GM04504 (cell line): ENCODE results near the gene MAB21L3.
"Not testable (repeated sequence)": the region's sequence is repeated elsewhere in the genome, so short reads cannot be mapped to it uniquely, and the experiment has no call there.

Experiments
- DNase-seq: peaks from one replicate; pipeline ENCODE4 v3.0.0-alpha.2; 2012; ENCODE audit warnings: low read depth

Gene MAB21L3

DNA sequence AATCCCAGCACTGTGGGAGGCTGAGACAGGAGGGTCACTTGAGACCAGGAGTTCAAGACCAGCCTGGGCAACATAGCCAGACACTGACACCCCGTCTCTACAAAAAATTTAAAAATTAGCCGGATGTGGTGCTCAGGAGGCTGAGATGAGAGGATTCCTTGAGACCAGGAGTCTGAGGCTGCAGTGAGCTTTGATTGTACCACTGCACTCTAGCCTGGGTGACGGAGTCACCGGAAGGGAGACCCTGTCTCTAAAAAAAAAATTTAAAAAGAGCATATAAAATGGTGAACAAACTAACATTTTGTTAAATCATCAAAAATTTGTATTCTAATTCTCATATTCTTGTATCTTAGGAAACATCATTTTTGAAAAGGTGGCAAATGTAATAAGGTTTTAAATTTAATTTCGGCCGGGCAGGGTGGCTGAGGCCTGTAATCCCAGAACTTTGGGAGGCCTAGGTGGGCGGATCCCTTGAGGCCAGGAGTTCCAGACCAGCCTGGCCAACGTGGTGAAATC lies 27.1 kb downstream of the MAB21L3 start:
- DNase-seq, result no peak

DNA sequence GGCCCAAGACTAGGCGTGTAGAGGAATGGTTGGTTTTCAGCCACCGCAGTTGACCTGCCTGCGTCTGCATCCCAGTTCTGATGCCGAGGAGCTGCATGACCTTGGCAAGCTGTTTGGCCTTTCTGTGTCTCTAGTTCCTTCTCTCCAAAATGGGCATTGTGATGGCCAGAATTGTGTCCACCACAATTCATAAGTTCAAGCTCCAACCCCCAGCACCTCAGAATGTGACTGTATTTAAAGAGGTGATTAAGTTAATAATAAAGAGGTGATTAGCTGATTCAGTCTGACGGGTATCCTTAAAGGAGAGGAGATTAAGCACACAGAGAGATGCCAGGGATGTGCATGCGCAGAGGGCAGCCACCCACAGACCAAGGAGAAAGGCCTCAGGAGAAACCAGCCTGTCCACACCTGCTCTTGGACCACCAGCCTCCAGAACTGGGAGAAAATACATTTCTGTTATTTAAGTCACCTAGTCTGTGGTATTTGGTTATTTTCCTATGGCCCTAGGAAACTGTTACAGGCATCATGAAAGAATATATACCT lies 28.5 kb downstream of the MAB21L3 start:
- no peak for DNase-seq

DNA sequence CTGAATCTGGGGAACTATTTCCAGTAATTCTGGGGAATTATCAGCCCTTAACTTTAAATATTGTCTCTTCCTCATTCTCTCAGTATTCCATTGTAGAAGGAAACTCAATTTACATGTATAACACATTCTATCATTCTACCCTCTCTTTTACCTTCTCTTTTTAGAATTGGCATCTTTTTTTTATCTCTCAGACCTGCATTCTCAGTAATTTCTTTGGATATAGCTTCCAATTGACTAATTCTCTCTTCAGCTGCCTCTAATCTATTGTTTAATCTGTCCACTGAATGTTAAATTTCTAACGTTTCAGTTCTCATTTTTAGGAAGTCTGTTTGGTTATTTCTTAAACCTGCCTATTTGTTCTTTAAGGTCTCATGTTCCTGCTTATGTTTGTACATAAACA lies 33.0 kb downstream of the MAB21L3 start:
- DNase-seq, result no peak

DNA sequence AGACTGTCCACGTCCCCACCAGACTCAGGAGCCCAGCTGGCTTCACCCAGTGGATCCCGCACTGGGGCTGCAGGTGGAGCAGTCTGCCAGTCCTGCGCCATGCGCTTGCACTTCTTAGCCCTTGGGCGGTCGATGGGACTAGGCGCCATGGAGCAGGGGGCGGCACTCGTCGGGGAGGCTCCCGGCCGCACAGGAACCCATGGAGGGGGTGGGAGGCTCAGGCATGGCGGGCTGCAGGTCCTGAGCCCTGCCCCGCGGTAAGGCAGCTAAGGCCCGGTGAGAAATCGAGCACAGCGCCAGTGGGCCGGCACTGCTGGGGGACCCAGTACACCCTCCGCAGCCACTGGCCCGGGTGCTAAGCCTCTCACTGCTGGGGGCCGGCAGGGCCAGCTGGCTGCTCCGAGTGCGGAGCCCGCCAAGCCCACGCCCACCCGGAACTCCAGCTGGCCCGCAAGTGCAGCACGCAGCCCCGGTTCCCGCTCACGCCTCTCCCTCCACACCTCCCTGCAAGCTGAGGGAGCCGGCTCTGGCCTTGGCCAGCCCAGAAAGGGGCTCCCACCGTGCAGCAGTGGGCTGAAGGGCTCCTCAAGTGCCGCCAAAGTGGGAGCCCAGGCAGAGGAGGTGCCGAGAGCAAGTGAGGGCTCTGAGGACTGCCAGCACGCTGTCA lies 35.4 kb downstream of the MAB21L3 start:
- DNase-seq, result not testable (repeated sequence)

DNA sequence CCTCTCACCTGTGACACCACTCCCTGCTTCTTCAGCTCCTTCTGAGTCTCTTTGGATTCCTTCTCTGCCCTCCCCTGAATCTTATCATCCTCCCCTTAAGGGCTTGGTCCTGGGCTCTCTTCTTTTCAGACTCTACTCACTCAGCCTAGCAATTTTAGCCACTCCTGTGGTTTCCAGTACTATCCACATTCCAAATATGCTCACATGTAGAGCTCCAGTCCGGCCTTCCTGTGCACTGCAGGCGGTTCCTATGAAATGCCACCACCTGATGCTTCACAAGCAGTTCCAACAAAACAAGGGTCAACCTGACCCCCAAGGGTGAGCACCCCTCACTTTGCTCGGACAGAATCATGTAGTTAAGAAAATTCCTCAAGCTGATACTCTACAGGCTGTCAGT lies 35.9 kb downstream of the MAB21L3 start:
- DNase-seq, result no peak

DNA sequence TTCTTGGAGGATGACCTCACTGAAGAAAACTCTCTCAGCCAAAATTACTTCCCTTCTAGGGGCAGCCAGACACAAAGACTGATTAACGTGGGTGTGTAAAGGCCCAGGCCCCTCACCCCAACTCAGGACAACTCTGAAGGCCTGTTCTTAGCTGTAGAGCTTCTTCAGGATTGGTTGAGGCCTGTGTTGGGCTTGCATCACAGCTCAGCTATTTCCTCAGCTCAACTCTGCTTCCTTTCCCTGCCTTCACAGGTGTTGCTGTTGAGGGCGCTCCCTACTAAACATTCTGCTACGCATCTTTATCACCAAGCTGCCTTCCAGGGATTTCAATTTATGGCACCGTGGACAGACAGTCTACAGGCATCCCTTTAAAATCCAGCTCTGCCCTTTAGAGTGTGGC lies 36.8 kb downstream of the MAB21L3 start:
- DNase-seq, result no peak

DNA sequence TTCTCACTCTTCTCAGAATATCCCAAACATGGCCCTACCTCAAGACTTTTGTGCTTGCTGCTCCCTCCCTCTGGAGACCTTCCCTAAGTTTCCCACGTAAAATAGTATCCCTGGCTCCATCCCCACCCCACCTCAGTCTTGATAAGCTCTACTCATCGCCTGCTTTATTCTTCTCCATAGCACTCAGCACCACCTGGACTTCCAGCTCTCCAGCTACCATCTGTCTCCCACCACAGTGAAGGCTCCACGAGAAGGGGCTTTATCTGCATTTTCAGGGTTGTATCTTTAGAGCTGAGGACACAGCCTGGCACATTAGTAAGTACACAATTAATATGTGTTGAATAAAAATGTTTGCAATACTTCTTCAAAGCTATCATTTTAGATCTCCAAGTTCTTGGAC lies 37.8 kb downstream of the MAB21L3 start:
- no peak for DNase-seq

DNA sequence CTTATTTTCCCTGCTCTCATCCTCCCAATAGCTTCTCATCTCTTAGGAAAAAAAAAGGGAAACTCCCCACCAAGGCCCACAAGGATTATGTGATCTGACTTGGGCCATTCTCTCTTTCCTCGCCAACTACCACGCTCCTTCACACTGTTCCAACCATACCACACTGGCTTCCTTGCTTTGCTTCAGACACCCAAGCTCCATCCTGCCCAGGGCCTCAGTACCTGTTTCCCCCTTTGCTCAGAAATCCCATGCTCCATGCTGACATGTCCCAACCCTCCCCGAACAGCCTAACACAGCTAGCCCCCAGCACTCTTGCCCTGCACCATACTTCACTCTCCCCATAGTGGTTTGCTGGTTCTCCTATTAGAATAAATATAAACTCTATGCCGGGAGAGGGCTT lies 39.2 kb downstream of the MAB21L3 start:
- no peak for DNase-seq

DNA sequence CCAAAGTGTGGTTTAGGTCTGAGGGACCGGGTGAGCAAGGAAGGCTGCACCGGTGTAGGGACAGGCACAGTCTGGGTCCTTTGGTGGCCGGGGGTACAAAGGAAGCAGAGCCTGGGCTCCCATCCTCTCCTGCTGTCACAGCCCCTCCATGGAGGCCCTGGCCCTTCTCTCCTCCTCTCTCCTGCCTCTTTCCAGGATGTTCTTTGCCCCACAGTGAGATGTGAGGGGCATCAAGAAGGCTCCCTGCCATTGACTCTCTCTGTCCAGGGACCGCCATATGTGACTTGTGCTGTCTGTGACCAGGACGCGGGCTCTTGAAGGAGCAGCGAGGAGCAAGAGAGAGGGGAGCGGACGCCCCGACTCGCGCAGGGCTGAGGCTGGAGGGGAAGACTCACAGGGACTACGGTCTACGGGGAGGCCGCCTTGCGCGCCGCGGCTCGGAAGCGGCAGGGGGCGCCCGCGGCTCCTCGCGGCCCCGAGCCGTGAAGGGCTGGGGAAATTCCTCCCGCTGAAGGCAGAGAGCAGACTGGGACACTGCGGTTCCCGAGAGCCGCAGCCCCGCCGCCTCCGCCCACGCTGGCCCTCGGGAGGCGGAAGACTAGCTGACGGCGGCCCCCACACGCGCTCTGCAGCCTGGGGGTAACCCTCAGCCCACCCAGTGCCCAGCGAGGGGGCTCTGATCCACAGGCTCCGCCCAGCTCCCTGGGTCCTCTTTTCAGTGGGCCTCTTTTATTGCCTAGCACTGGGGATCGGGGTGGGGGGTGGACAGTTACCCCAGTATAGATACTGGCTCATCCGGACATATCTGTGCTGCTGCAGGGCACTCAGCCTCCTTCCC lies 40.8 kb downstream of the MAB21L3 start:
- DNase-seq, result peak; percentile 29

DNA sequence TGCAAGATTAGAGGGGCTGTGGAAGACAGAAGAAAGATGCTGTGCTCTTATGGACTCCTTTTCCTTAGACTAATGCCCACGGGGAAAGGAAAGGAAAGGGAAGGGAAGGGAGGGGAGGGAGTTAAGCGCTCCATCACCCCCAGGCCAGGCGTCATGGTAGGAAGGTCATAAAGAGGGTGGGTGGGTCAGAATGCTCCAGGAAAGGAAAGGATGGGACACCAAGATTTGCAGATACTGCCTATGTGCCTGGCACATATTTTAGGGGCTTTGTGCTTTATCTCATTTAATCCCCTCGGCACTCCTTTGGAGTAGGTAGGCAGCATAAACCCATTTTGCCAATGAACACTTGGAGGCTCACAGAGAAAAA lies 41.4 kb downstream of the MAB21L3 start:
- DNase-seq, result no peak

DNA sequence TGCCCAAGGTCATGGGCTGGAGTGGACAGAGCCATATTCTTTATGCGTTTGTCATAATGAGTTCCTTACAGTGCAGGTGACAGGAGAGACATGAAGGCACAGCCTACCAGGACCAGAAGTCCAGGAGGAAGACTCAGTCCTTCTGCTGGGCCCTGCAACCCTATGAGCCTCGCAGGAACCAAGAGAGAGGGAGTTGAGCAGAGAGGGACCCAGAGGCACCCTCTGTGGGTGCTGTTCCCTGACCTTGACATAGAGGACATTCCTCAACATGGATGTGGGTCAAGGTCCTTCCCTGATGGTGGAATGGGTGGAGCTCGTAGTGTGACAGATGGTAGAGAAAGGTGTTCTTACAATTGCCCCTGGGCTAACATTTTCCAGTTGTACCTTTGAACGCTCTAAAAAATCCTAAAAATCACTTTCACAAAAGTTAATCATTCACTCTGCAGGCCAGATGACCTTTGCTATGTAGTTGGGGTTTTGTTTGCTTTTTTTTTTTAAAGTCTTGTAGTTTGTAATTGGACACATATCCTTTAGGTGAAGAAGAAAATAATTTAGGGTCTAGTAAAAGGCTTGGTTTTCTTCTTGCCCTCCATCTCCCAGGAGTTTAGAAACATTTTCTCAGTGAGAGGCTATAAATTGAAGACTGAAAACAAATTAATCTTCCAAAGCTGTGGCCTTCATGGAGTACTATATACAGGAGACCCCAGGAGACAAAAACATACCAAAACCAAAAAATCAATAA lies 41.9 kb downstream of the MAB21L3 start:
- no peak for DNase-seq

DNA sequence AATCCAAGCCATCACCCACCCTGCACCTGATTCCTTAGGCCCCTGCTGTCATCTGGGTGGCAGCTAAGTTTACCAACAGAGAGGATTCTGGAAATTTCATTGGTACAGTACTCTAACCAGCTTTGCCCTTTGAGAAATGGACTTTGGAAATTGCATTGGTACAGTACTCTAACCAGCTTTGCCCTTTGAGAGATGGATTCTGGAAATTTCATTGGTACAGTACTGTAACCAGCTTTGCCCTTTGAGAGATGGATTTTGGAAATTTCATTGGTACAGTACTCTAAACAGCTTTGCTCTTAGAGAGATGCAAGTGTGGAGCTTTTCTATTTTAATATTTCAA lies 42.5 kb downstream of the MAB21L3 start:
- no peak for DNase-seq

DNA sequence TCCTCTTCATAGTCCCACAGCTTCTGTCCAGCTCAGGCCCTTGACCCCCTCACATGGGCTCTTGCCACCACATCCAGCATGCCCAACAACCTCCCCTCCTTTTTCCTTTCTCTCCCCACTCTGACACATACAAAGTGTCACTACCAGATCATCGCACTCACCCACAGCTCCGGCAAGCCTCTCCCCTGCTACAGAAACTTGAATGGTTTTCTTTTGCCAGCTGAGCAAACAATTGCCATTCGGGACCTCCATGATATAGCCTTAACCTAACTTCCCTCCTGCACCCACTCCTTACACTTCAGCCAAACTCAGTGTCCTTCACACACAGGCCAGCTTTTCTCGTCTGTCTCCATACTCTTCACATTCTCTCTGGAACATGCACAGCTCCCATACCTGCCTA lies 43.3 kb downstream of the MAB21L3 start:
- no peak for DNase-seq

DNA sequence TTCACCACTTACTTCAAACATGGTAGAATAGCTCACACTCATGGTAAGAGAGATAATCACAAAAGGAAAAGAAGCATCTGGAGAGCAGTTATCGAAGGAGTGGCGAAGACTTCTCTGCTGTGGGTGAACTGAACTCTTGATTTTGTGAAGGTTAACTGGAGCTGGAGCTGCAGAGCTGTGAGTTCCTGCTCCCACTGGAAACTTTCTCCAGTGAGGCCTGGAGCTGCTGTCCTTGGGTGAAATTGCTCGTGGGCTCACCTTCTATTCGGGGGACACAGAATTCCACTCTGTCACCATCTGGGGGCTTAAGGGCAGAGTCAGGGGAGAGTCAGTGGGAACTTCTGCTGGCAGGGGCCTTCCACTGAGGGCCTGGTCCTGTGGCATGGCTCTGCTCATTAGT lies 45.9 kb downstream of the MAB21L3 start:
- no peak for DNase-seq

DNA sequence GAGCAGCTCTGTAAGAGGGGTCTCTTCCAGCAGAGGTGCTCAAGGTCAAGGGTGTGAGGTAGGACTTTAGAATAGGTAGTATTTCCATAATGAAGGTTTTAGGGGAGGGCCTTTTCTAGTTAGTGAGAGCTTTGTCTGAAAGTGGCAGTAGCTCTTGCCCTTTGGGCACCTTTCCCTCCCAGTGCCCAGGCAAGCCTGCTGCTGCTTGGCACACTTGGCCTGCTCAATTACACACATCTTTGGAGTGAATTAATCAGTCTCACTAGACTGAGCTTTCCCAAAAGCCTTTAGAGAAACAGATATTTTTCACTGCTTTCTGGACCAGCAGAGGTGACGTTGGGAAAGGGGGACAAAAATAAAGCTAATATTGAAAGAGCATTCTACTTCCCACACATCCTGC lies 48.0 kb downstream of the MAB21L3 start:
- DNase-seq, result no peak

DNA sequence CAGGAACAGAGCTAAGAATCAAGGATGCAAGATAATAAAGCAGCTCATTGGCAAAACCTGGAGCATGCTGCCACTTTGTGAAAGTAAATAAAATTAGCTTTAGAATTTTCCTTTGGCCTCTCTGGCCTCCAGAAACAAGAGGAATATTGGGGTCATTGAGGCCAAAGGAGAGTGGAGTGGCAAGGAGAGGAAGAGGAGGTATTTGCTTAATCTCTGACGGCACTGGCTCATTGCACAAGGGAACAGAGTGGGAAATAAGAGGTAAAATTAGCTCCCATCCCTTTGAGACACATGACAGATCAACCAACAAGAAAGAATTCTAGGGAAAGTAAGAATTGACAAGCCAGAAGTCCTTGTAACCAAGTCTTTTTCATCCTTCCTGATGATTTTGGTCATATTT lies 48.4 kb downstream of the MAB21L3 start:
- DNase-seq, result no peak

DNA sequence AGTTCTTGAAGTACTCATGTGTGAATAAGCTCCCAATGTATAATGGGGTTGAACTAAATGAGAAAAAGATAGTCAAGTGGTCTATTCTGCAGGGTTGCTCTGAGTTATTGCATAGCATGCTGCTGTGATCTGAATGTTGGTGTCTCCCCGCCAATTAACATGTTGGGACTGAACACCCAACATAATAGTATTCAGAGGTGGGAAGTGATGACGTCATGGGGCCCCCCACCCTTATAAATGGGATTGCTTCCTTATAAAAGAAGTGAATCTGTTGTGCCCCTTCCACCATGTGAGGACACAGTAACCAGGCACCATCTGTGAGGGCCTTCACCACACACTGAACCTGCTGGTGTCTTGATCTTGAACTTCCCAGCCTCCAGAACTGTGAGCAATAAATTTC lies 50.2 kb downstream of the MAB21L3 start:
- no peak for DNase-seq

DNA sequence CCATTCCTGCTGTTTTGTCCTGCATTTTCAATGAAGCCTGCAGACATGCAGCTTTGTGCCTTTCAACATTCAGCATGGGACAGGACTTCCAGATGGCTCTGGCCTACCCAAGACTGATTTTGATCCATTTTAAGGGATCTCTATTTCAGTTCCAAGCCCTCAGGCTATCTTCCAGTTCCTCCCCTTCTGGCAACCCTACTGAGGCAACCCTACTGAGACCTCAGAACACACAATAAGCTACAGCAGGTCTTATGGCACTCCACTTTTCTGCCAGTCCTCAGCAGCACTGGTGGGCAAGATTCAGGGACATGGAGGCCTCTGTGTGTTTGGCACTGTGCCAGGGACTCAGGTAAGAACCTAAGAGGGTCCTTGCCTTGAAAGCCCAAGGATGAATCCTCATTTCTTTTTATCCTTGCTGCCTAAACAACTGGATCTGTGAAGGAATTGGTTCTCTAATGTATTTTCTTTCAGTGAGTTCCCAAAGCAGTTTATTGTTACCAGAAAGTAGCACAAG lies 50.7 kb downstream of the MAB21L3 start:
- DNase-seq, result no peak

DNA sequence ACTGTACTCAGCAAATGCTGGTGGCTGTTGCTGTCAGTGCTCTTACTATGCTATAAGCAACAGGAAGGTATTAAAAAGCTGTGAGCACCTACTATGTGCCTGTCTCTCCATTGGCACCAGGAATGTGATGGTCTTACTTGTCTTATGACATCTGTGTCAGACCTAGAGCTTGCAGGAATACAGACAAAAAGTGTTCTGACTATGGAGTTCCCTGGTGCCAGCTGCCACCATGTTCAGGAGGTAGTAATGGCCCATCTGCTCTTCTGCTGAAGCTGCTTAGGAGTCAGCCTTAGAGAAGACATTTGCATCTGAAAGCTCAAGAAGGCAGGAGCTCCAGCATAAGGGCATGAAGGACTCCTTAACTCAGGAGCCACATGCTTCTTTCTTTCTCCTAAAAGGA lies 52.3 kb downstream of the MAB21L3 start:
- no peak for DNase-seq

DNA sequence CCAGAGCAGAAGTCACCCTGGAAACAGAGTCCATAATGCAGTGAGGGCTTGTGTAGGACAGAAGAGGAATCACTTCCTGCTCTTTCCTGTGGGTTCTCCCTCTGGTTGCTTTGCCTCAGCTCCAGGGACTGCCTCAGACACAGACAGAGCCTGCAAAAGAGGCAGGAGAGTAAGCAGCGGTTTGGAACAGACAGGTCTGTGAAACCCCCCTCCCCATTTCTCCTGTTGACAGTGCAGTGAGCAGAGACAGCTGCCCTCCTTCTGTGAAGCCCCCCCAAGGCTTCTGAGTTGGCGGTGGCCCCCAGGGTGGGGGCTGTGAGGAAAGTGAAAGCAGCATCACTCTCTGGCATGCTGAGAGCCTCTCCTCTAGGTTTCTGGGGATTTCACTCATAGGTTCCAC lies 53.0 kb downstream of the MAB21L3 start:
- DNase-seq, result no peak

DNA sequence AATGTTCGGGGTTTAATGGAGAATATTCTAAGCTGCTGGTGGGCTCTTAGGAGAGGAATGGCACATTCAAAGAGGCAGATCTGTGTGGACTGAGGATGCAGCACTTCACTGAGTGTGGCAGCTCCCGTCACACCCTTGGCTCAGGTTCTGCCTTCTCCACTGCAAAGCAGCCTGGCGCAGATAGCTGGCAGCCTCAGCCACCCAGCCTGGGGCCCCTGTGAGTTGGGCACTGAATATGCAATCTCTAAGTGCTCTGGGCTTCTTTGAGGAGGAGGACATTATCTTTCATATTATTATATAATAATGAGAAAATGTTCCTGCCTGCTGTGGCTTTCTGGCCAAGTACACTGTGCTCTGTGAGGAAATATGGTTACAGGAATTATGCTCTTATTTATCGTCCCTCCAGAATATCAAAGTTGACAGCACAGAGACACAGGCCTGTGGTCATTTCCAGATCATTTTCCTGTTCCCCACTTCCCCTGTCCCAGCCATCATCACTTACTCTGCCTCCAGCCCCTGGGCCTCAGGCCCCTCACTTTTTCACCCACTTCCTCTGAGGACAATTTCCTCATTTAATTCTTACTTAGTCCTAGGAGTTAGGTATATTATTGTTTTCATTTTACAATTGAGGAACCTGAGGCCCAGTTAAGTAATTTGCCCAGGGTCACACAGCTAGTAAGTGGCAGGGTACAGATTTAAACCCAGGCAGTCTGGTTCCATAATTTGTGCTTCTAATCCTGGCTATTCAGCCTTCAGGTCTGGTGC lies 53.6 kb downstream of the MAB21L3 start:
- DNase-seq, result no peak

DNA sequence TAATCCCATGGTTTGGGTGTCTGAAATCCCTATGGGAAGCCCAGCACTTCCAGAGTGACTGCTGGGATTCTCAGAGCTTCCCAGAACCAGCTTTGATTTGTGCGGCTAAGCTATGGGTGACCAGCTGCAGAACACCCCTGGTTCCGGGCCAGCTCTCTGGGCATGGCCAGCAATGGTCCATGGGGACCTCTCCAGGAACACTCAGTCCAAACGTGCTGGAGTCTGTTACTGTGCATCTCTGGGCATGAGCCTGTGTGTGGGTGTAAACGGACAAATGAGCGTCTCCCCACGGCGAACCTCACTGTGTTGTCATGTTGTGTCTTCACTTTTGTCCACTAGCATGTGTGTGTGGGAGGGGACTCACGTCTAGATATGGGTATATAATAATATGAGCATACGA lies 54.4 kb downstream of the MAB21L3 start:
- DNase-seq, result no peak
